Skin epidermis (tissue), 12 donors: ENCODE measurements around the gene GPR153.
"Not testable (repeated sequence)": the region's sequence is repeated elsewhere in the genome, so short reads cannot be mapped to it uniquely, and the experiment has no call there.

Experiments
- H3K27ac ChIP-seq, 21 experiments: fragments of 200-600 bp; sonication (generic) in 11 of 21; one replicate each; pipeline ENCODE4 v1.5.0; 2020; ENCODE audit warnings: mild to moderate bottlenecking in 3 of 21, inconsistent platforms in 2 of 21, moderate library complexity in 2 of 21
- H3K4me3 ChIP-seq, 7 experiments: fragments of 200-600 bp; sonication (generic) in 2 of 7; one replicate each; pipeline ENCODE4 v1.5.0; 2020; ENCODE audit warnings: inconsistent platforms in 2 of 7, mild to moderate bottlenecking in 2 of 7, moderate library complexity in 1 of 7

Gene GPR153

DNA sequence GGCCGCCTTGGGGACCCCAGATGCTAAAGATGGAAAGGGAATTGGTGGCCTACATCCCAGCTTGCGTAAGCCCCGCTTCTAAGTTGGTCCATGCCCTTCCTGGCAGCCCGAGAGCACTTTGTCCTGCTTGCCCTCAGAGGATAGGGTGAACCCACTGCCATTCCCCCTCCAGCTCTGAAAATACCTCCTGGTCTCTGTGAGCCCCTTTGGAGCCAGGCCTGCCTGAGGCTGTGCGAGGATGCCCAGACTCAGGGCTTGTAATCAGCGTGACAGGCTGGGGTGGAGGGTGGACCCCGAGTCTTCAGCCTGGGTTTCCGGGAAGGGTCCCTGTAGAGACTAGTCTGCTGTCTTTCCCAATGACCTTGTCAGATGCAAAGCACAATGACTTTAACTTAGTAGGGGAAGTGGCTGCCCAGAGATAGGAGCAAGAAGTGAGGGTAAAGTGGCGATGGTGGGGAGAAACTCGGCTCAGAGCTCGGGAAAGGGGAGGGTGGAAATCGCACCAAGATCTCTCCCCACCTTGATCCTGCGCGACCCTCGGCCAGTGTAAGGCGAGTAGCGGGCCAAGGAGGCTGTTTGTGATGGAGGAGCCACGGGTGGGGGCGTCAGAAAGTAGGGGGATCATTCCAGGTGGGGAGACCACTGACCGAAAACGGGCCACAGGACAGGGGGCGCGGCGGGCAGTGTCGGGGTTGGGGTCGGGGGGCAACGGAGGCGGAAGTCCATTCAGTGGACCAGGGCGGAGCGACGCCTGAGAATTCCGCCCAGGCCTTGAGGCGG is 19.6 kb downstream of the GPR153 start:
- Histone ChIP-seq H3K27ac (no peak overlapping the region), H3K4me3 (no peak overlapping the region)

DNA sequence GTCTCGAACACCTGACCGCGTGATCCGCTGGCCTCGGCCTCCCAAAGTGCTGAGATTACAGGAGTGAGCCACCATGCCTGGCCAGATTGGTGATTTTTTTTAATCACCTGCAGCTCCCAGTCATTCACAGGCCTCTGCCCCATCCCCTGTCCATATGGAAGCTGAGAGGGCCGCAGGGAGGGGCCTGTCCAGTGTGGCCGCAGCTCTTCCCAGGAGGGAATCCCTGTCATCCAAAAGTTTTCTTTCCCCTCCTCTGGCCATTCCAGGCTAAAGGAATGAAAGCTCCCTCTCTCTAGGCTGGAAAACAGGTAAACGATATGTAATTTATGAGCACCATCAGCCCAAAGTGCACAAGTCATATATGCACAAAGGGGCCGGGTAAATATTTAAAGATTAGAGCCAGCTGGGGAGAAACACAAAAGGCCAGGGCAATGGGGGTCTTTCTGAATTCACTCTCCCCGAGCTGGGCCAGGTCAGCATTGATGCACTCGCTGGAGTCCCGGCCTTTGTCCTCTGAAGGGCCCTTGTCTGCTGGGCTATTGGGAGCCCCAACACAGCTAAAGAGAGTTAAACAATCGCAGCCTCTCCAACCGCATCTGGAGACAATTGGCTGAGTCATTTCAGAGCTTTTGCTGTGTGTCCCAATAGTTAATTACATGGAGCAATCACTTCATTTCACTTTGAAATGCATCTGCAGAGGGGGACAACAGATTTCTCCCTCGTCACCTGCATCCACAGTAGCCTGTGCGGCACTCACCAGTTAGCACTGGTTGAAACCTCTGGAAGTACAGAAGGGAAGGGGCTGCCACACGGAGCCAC is 20.7 kb downstream of the GPR153 start:
- Histone ChIP-seq H3K27ac (no peak overlapping the region), H3K4me3 (no peak overlapping the region)

GRCh38 chr1:6239213-6239752 is 21.6 kb downstream of the GPR153 start:
- Histone ChIP-seq H3K4me3 (no peak overlapping the region), H3K27ac (no peak overlapping the region)

GRCh38 chr1:6237093-6237492 is 23.8 kb downstream of the GPR153 start:
- Histone ChIP-seq H3K27ac (no peak overlapping the region), H3K4me3 (no peak overlapping the region)

DNA sequence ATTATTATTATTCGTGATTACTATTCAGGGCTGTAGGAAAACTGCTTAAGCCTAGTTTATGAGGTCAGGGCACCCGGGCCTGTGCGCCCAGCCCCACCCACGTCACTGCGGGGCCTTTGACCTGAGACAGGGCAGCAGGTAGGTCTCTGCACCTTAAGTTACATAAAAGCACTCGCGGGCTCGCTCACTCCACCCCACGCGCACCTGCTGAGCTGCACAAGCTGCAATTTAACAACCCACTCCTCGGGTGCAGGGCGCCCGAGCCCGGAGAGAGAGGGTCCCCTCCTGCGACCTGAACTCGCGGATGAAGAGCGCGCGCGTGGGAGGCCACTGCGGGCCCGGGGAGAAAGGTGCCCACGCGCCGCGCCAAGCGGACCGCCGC is 25.6 kb downstream of the GPR153 start:
- Histone ChIP-seq H3K27ac (peak overlapping the region; percentile 28 to 85 (median 73)), H3K4me3 (peak overlapping the region; percentile 58 to 88 (median 76))

DNA sequence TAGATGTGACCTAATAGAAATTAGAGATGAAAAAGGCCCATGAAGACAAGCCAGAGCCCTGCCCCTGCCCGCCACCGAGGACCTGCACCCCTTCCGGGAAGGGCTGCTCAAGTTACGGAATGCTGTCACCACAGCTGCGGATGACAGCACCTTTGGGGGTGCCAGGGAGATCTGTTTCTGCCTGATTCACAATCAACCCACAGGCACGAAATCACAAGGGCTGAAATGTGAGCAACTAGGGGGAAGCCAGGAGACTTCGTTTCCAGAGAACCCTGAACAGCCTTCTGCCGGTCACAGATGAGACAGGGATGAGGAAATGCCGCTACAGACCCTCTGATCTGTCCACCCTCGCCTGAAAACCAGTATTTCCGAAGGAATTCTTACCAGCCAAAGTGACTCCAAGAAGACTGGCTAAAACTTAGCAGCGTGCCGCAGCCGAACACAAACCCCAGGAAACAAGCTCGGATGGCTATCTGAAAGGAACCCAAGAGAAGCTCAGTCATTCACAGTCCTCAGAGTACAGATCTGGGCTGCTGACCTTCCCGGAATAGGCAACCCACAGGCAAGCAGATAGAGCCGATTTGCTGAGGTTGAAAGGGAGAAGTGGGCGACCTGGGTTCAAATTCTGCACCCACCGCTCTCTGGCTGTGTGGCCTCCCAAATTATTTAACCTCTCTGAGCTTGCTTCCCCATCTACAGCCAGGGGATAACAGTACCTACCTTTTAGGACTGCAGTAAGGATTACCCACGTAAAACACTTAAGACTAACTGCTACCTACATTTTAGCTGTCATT is 26.2 kb downstream of the GPR153 start:
- H3K27ac ChIP-seq = peak overlapping the region in 18 of 21 experiments; percentile 8 to 85 (median 72)
- H3K4me3 ChIP-seq = peak overlapping the region; percentile 58 to 88 (median 76)

DNA sequence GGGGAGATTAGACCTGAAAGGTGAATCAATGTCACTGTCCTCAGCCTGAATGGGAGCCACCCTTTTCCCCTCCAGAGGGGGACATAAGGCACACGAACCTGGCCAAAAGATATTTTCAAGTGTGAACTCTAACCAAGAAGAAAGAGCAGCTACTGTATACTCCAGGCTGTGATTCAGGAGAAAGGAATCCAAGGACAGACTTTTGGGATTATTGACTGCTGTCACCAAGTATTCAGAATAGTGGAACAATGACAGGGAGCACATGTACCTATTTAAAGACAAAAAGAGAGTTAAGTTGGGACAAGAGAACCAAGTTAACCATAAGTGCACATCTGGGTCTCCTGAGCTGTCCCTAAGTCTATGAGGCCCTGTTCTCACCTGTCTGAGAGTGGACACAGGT is 27.5 kb downstream of the GPR153 start:
- Histone ChIP-seq H3K4me3 (no peak overlapping the region), H3K27ac (no peak overlapping the region)

DNA sequence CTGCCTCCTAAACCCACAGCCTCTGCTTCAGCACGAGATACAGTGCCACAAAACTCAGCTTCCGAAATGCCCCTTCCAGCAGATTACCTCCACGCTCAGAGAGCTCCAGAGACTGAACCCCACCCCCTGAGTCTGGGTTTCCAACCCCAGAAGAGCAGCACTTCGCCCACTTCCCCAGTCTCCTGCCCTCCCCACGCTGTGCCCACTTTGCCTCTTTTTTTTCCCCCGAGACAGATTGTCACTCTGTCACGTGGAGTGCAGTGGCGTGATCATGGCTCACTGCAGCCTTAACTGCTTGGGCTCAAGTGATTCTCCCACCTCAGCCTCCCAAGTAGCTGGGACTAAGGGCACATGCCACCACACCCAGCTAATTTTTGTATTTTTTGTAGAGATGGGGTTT is 35.2 kb downstream of the GPR153 start:
- H3K27ac ChIP-seq = no peak overlapping the region

DNA sequence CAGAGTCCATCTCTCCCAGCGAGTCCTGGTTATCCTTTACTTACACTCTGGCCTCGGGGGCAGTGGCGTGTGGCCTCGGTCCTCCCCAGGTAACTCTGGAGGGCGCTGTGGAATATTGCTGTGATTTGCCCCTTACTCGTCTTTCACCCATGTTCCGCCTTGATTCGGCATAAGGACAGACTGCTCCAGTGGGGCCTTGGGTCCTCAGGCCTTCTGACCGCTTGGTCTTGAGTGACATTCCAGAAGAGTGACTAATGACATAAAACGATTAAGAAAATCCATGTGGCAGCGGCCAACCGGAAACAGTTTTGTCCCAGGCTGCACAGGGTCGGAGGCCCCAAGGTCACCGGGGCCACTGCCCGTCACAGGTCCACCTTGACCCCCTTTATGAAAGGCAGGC is 36.2 kb downstream of the GPR153 start:
- Histone ChIP-seq H3K4me3 (no peak overlapping the region), H3K27ac (no peak overlapping the region)

More for the DNA sequence above, 35.2 kb downstream of the GPR153 start:
- no peak overlapping the region for H3K4me3 ChIP-seq

DNA sequence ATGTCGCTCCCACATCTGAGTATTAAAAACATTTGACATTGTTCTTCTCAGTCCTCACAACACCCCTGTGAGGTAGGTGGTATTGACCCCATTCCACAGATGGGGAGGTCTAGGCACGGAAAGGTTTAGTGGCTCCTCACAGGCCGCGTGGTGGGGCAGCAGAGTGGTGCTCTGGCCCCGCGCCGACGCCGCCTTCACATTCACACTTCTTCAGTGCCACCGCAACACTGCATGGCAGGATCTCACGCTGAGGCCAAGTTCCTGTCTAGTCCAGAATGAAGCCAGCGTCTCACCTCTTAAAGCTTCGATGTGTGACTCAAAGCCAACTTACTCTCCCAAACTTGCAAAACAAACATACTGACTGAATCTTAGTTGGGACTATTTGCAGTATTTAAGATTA is 37.3 kb downstream of the GPR153 start:
- H3K27ac ChIP-seq = no peak overlapping the region
- H3K4me3 ChIP-seq = no peak overlapping the region

DNA sequence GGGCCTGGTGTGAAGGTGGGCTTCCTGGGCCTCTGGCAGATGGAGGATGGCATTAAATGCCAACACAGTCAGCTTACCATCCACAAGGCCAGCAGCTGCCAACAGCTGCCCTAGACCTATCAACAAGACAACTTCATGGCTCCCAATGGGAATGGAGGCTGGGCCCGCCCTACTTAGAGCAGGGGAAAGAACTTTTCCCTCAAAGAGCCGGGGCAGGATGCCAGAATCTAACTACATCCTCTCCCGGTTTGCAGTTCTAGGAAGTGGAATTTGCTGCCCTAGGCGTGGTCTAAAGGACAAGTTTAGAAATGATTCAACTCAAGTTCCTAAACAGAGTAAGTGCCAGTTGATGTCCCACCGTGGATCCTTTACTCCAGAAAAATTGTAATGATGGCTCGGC is 38.3 kb downstream of the GPR153 start:
- Histone ChIP-seq H3K27ac (peak overlapping the region in 6 of 21 experiments; percentile 13 to 46 (median 28)), H3K4me3 (no peak overlapping the region)

DNA sequence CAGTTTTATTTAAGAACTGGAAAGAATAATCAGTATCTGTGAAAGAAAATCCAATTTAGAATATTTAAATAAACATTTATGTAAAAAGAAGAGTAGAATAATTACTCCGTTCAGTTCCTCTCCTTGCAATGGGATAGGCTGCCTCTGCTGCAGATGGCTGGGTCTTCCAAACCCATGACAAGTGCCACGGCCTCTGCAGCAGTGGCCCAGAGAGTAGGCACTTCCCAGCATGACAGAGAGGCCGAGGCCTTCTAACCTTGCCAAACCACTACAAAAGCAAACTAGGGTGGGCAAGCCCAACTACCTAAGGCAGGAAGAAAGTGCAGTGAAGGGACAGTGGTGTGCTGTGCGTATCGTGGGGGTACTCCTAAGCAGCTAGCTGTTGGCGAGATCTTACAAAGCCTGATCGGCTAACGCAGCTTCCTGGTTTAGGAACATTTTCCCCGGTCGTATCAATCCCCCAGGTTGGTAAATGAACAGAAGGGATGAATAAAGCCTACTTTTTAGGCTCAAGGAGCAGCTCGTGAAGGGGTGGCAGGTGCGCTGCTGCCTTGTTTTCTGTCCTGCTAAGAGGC is 39.6 kb downstream of the GPR153 start:
- H3K4me3 ChIP-seq = no peak overlapping the region

GRCh38 chr1:6220236-6220635 is 40.7 kb downstream of the GPR153 start:
- H3K4me3 ChIP-seq = no peak overlapping the region

More for the DNA sequence above, 39.6 kb downstream of the GPR153 start:
- peak overlapping the region in 5 of 21 experiments; percentile 39 to 75 (median 52) for H3K27ac ChIP-seq

DNA sequence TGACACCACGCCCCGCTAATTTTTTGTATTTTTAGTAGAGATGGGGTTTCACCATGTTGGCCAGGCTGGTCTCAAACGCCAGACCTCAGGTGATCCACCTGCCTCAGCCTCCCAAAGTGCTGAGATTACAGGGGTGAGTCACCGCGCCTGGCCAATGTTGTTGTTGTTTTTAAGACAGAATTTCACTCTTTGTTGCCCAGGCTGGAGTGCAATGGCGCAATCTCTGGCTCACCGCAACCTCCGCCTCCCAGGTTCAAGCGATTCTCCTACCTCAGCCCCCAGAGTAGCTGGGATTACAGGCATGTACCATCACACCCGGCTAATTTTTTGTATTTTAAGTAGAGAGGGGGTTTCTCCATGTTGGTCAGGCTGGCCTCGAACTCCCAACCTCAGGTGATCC is 41.3 kb downstream of the GPR153 start:
- peak overlapping the region in 11 of 21 experiments; percentile 12 to 75 (median 35) for H3K27ac ChIP-seq
- not testable (repeated sequence) for H3K4me3 ChIP-seq

More at GRCh38 chr1:6220236-6220635, 40.7 kb downstream of the GPR153 start:
- H3K27ac ChIP-seq = peak overlapping the region in 12 of 21 experiments; percentile 12 to 75 (median 40)

GRCh38 chr1:6218375-6219164 is 42.3 kb downstream of the GPR153 start:
- Histone ChIP-seq H3K27ac (peak overlapping the region in 1 of 21 experiments; percentile 14), H3K4me3 (no peak overlapping the region)

- H3K27ac ChIP-seq = no peak overlapping the region
Measured at GRCh38 chr1:6212193-6212959, 48.5 kb downstream of the GPR153 start.

DNA sequence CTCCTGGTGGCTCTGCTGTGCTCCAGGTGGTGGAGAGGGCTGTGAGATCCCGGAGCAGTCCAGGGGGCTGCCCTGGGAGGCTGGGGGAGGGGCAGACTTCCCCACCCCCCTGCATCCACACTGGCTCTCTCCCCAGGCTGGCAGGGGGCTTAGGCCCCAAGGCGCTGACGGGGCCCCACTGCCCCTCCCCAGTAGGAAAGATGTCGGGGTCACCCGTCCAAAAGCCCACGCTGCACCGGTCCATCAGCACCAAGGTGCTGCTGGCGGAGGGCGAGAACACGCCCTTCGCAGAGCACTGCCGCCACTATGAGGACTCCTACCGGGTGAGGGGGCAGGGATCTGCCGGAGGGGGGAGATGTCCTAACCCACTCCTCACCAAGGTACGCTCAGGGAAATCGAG is 49.2 kb downstream of the GPR153 start:
- no peak overlapping the region for H3K4me3 ChIP-seq
- H3K27ac ChIP-seq = no peak overlapping the region

More at GRCh38 chr1:6212193-6212959, 48.5 kb downstream of the GPR153 start:
- H3K4me3 ChIP-seq = no peak overlapping the region
